ENCODE measurements around the gene CFAP299.

GRCh38 chr4:80726471-80726870, 390.9 kb downstream of the CFAP299 start:
- TF ChIP-seq CTCF (IDR thresholded peaks at IDR 0.05) (no peak), POLR2A (IDR thresholded peaks at IDR 0.05) (no peak)
